ENCODE measurements around the gene PLOD1. TPM values are rescaled to one million over a fixed set of nuclear protein-coding genes. Genes with fewer than 3 reads are reported as not detected.
"Not testable (repeated sequence)": the region's sequence is repeated elsewhere in the genome, so short reads cannot be mapped to it uniquely, and the experiment has no call there.

Gene PLOD1
- total RNA-seq, 1 donor from 2014 or later = 80.7 TPM

DNA sequence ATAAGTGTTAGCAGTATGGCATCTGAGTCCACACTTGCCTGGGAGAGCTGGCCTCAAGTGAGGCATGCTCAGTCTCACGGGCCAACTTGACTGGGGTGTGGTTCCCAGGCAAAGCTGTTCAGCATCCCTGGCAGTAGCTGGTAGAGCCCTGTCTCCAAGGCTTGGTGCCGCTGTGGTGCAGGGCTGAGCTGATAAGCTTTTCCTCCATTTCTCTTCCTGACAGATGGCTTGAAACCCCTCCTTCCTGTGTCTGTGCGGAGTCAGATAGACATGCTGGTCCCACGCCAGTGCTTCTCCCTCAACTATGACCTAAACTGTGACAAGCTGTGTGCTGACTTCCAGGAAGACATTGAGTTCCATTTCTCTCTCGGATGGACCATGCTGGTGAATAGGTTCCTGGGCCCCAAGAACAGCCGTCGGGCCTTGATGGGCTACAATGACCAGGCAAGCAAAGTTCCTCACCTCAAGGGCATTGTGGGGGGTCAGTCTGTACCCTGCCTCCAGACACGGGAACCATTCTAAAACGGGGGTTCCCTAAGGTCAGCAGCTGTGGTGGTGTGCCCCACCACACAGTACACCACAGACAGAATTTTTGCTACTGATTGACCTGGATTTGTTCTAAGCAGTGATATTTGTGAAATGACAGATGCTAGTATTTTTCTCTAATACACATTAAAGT lies 71.1 kb downstream of the PLOD1 start:
- Mint-ChIP-seq H3K4me3 (ENCODE audit: low read depth) (no peak overlapping the region), H3K27me3 (no peaks in the 10 kb centered on the region), H3K9me3 (ENCODE audit: low read depth) (peaks cover 4% of the 10 kb centered on the region), H3K27ac (no peak overlapping the region), H3K36me3 (ENCODE audit: insufficient read depth) (peaks cover 39% of the 10 kb centered on the region), H3K4me1 (ENCODE audit: low read depth) (no peaks in the 10 kb centered on the region)
- TF ChIP-seq, protein P1, sequence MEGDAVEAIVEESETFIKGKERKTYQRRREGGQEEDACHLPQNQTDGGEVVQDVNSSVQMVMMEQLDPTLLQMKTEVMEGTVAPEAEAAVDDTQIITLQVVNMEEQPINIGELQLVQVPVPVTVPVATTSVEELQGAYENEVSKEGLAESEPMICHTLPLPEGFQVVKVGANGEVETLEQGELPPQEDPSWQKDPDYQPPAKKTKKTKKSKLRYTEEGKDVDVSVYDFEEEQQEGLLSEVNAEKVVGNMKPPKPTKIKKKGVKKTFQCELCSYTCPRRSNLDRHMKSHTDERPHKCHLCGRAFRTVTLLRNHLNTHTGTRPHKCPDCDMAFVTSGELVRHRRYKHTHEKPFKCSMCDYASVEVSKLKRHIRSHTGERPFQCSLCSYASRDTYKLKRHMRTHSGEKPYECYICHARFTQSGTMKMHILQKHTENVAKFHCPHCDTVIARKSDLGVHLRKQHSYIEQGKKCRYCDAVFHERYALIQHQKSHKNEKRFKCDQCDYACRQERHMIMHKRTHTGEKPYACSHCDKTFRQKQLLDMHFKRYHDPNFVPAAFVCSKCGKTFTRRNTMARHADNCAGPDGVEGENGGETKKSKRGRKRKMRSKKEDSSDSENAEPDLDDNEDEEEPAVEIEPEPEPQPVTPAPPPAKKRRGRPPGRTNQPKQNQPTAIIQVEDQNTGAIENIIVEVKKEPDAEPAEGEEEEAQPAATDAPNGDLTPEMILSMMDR (IDR thresholded peaks at IDR 0.05; ENCODE audit: unreplicated experiment) = no peak
- no peak for DNase-seq (ENCODE audit: low spot score, unreplicated experiment)

DNA sequence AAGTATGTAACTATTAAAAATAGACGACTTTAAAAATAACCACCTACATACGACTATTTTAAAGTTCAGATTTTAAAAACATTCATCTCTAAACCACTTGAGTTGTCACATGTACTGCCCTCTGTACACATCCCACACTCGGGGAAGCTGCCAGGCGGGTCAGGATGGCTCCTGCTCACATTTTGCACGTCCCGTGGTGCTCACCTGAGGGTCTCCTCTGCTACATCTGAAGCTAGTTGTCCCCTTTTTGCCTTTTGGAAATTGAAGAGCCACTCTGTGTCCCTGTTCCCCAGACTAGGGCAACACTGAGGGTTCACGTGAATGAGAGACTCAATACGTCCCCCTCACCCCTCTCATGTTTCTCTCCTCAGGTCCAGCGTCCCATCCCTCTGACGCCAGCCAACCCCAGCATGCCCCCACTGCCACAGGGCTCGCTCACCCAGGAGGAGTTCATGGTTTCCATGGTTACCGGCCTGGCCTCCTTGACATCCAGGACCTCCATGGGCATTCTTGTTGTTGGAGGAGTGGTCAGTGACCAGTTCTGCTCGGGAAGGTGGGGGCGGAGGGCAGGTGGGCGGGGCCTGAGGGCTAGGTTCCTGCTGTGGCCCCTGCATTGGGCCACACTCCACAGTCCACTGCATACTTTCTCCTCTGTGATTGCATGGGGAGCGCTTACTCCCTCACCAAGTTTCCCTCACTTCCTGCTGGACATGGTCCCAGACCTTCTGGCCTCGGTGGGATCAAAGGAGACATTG lies 71.8 kb downstream of the PLOD1 start:
- H3K4me1 Mint-ChIP-seq (ENCODE audit: low read depth) = no peaks in the 10 kb centered on the region

DNA sequence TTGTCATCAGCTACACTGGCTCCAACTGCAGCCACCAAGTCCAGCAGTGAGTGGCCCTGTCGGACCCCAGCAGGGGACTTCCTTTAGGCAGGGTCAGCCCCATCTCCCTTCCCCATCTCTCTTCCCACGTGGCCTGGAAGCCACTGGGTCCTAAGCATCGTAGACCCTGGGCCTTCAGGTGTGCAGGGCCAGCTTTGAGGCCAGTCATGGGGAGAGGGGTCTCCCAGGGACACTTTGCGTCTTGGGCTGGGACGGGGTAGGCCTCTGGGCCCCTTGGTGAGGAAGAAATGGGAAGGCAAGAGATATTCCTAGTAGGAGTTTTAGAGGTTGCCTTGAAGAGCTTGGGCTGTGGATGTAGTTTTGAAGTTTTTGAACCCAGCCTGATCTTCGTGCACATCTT lies 72.7 kb downstream of the PLOD1 start:
- no peak overlapping the region for H3K27ac Mint-ChIP-seq
- TF ChIP-seq, protein P1 (IDR thresholded peaks at IDR 0.05; ENCODE audit: unreplicated experiment) = no peak
- H3K36me3 Mint-ChIP-seq (ENCODE audit: insufficient read depth) = peaks cover 38% of the 10 kb centered on the region
- H3K4me3 Mint-ChIP-seq (ENCODE audit: low read depth) = no peak overlapping the region
- no peaks in the 10 kb centered on the region for H3K27me3 Mint-ChIP-seq
- peaks cover 4% of the 10 kb centered on the region for H3K9me3 Mint-ChIP-seq (ENCODE audit: low read depth)
- no peak for DNase-seq (ENCODE audit: low spot score, unreplicated experiment)
- H3K4me1 Mint-ChIP-seq (ENCODE audit: low read depth) = no peaks in the 10 kb centered on the region

More for the DNA sequence above, 71.8 kb downstream of the PLOD1 start:
- H3K27ac Mint-ChIP-seq = no peak overlapping the region
- no peaks in the 10 kb centered on the region for H3K27me3 Mint-ChIP-seq
- TF ChIP-seq, protein P1 (IDR thresholded peaks at IDR 0.05; ENCODE audit: unreplicated experiment) = no peak
- peaks cover 4% of the 10 kb centered on the region for H3K9me3 Mint-ChIP-seq (ENCODE audit: low read depth)
- DNase-seq (ENCODE audit: low spot score, unreplicated experiment) = no peak
- peaks cover 39% of the 10 kb centered on the region for H3K36me3 Mint-ChIP-seq (ENCODE audit: insufficient read depth)
- no peak overlapping the region for H3K4me3 Mint-ChIP-seq (ENCODE audit: low read depth)

DNA sequence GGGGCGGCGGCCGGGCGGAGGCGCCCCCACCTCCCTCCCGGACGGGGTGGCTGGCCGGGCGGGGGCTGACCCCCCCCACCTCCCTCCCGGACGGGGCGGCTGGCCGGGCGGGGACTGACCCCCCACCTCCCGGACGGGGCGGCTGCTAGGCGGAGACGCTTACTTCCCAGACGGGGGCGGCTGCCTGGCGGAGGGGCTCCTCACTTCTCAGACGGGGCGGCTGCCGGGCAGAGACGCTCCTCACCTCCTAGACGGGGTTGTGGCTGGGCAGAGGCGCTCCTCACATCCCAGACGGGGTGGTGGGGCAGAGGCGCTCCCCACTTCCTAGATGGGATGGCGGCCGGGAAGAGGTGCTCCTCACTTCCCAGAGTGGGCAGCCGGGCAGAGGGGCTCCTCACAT lies 73.8 kb downstream of the PLOD1 start:
- not testable (repeated sequence) for DNase-seq (ENCODE audit: low spot score, unreplicated experiment); H3K4me3 Mint-ChIP-seq (ENCODE audit: low read depth); H3K27ac Mint-ChIP-seq; H3K4me1 Mint-ChIP-seq (ENCODE audit: low read depth); H3K27me3 Mint-ChIP-seq; H3K9me3 Mint-ChIP-seq (ENCODE audit: low read depth)
- peaks cover 31% of the 10 kb centered on the region for H3K36me3 Mint-ChIP-seq (ENCODE audit: insufficient read depth)

DNA sequence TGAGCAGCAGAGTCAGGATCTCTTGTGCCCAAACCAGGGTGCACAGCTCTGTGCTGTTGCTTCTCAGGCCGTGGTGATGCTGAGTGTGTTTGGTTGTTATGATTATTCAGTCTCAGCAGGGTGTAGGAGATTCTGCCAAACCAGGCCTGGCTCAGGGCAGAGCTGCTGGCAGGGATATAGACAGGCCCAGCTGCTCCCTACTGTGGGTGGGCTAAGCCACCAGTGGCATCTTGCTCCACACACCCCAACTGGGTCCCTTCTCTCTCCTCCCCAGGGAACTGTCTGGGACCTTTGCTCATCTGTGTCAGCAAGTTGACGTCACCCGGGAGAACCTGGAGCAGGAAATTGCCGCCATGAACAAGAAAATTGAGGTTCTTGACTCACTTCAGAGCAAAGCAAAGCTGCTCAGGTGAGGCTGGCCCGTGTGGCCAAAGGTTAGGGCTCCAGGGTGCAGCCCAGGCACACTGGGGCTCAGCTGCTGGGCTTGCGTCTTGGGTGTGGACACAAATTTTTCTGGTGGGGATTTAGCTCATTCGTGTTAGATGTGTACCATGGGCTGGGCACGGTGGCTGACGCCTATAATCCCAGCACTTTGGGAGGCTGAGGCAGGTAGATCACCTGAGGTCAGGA lies 74.9 kb downstream of the PLOD1 start:
- Mint-ChIP-seq H3K27me3 (no peaks in the 10 kb centered on the region), H3K9me3 (ENCODE audit: low read depth) (peaks cover 4% of the 10 kb centered on the region), H3K36me3 (ENCODE audit: insufficient read depth) (peaks cover 28% of the 10 kb centered on the region), H3K4me1 (ENCODE audit: low read depth) (no peaks in the 10 kb centered on the region), H3K4me3 (ENCODE audit: low read depth) (no peak overlapping the region), H3K27ac (no peak overlapping the region)
- TF ChIP-seq, protein P1 (IDR thresholded peaks at IDR 0.05; ENCODE audit: unreplicated experiment) = no peak
- no peak for DNase-seq (ENCODE audit: low spot score, unreplicated experiment)
